IMR-90 (cell line): ENCODE data around the gene C16orf82. TPM values are rescaled to one million over a fixed set of nuclear protein-coding genes. Genes with fewer than 3 reads are reported as not detected.

ENCODE experiments used
- ATAC-seq: fragments of 200-7000 bp; cut with Tn5 transposase; 2 replicates; pipeline ENCODE4 v1.9.1; 2020; ENCODE audit warnings: low read depth, mild to moderate bottlenecking, moderate library complexity
- BruUV-seq: library from RNA; stranded (reverse); fragments of 400-500 nt; replicated peaks from 2 replicates; lab custom pipeline; 2021; lab: Mats Ljungman, UMichigan
- CTCF ChIA-PET: fragments of 300-600 bp; formaldehyde crosslinking; extraction: SDS; loops from one replicate; lab custom pipeline; 2021; ENCODE audit warnings: antibody characterized with exemption; lab: Yijun Ruan, JAX
- POLR2A ChIA-PET: fragments of 300-600 bp; sonication (Branson Sonifier 250); formaldehyde crosslinking; loops from one replicate; lab custom pipeline; 2022; ENCODE audit warnings: antibody characterized with exemption; ENCODE audit not compliant: unreplicated experiment; lab: Charles Lee
- DNase-seq: peaks from one replicate; pipeline ENCODE4 v3.0.0; 2013
- H2AFZ ChIP-seq: replicated peaks from 2 replicates; pipeline ENCODE3; 2013; ENCODE audit warnings: low read length, mild to moderate bottlenecking; ENCODE audit not compliant: poor library complexity
- H2AK5ac ChIP-seq: 2 replicates; pipeline ENCODE4 v1.6.1; 2013; ENCODE audit warnings: low read depth, low read length, inconsistent platforms
- H2AK9ac ChIP-seq: replicated peaks from 2 replicates; pipeline ENCODE3; 2013; ENCODE audit warnings: mild to moderate bottlenecking, low read depth, low read length, moderate library complexity; ENCODE audit not compliant: poor library complexity
- H2BK120ac ChIP-seq: 2 replicates; pipeline ENCODE4 v1.6.1; 2013; ENCODE audit warnings: low read depth, low read length, inconsistent platforms
- H2BK15ac ChIP-seq: 3 replicates; pipeline ENCODE4 v1.6.1; 2013; ENCODE audit warnings: low read depth, low read length, inconsistent platforms
- H2BK20ac ChIP-seq: 2 replicates; pipeline ENCODE4 v1.6.1; 2013; ENCODE audit warnings: low read depth, mild to moderate bottlenecking, inconsistent platforms, low read length, moderate library complexity
- H2BK5ac ChIP-seq: 2 replicates; pipeline ENCODE4 v1.6.1; 2013; ENCODE audit warnings: mild to moderate bottlenecking, low read depth, low read length, inconsistent platforms; ENCODE audit not compliant: poor library complexity, severe bottlenecking
- H3K14ac ChIP-seq: replicated peaks from 2 replicates; pipeline ENCODE4 v1.6.1; 2013; ENCODE audit warnings: low read depth, low read length, inconsistent platforms
- H3K18ac ChIP-seq: 2 replicates; pipeline ENCODE4 v1.6.1; 2013; ENCODE audit warnings: low read depth, low read length, control low read depth
- H3K23ac ChIP-seq: 2 replicates; pipeline ENCODE4 v1.6.1; 2013; ENCODE audit warnings: low read depth, low read length, inconsistent platforms
- H3K27ac ChIP-seq: 2 replicates; pipeline ENCODE4 v1.5.1; 2013; ENCODE audit warnings: mild to moderate bottlenecking, control low read depth, low read length; ENCODE audit not compliant: insufficient read depth
- H3K27me3 ChIP-seq: 2 replicates; pipeline ENCODE4 v1.6.1; 2013; ENCODE audit warnings: low read length; ENCODE audit not compliant: control insufficient read depth, insufficient read depth
- H3K36me3 ChIP-seq: 2 replicates; pipeline ENCODE4 v1.6.1; 2013; ENCODE audit warnings: low read length, mixed read lengths; ENCODE audit not compliant: control insufficient read depth, insufficient read depth
- H3K4ac ChIP-seq: 2 replicates; pipeline ENCODE4 v1.6.1; 2013; ENCODE audit warnings: low read depth, low read length, inconsistent platforms
- H3K4me1 ChIP-seq: 2 replicates; pipeline ENCODE4 v1.6.1; 2013; ENCODE audit warnings: low read length, mixed read lengths; ENCODE audit not compliant: control insufficient read depth, insufficient read depth
- H3K4me2 ChIP-seq: 2 replicates; pipeline ENCODE4 v1.6.1; 2013; ENCODE audit warnings: low read depth, mild to moderate bottlenecking, control low read depth, low read length, moderate library complexity
- H3K4me3 ChIP-seq: 2 replicates; pipeline ENCODE4 v1.5.1; 2013; ENCODE audit warnings: low read depth, mild to moderate bottlenecking, control low read depth, low read length, moderate library complexity; ENCODE audit not compliant: insufficient read depth
- H3K56ac ChIP-seq: 2 replicates; pipeline ENCODE4 v1.6.1; 2013; ENCODE audit warnings: low read length, inconsistent platforms; ENCODE audit not compliant: insufficient read depth; ENCODE audit errors: extremely low read depth
- H3K79me1 ChIP-seq, 2 experiments: 2 replicates each; pipeline ENCODE4 v1.6.1; 2013; ENCODE audit warnings: low read length in 2 of 2, inconsistent platforms in 1 of 2, low read depth in 1 of 2
- H3K9ac ChIP-seq: 2 replicates; pipeline ENCODE4 v1.6.1; 2013; ENCODE audit warnings: low read depth, low read length, control low read depth
- H3K9me1 ChIP-seq: 2 replicates; pipeline ENCODE4 v1.6.1; 2013; ENCODE audit warnings: low read length, inconsistent platforms; ENCODE audit not compliant: insufficient read depth
- H3K9me3 ChIP-seq: 2 replicates; pipeline ENCODE4 v1.6.1; 2013; ENCODE audit warnings: low read length; ENCODE audit not compliant: control insufficient read depth, insufficient read depth
- H4K20me1 ChIP-seq: 2 replicates; pipeline ENCODE4 v1.6.1; 2013; ENCODE audit warnings: low read length, inconsistent platforms; ENCODE audit not compliant: insufficient read depth
- H4K5ac ChIP-seq: 2 replicates; pipeline ENCODE4 v1.6.1; 2013; ENCODE audit warnings: mild to moderate bottlenecking, low read depth, low read length, control low read depth
- H4K8ac ChIP-seq, 2 experiments: 2 replicates each; pipeline ENCODE4 v1.6.1; 2013; ENCODE audit warnings: low read depth in 2 of 2, low read length in 2 of 2, control low read depth in 1 of 2, inconsistent platforms in 1 of 2
- H4K91ac ChIP-seq: 2 replicates; pipeline ENCODE4 v1.6.1; 2013; ENCODE audit warnings: low read depth, low read length, inconsistent platforms; ENCODE audit not compliant: insufficient read depth
- BHLHE40 ChIP-seq: fragments of 150-350 bp; IDR thresholded peaks from 2 replicates; pipeline ENCODE4 v1.6.1; 2016; ENCODE audit warnings: mild to moderate bottlenecking, low read depth, low read length
- CEBPB ChIP-seq: IDR thresholded peaks from 2 replicates; pipeline ENCODE4 v1.6.1; 2012; ENCODE audit warnings: low read depth, low read length, improper control_type of control experiment
- CHD1 ChIP-seq: IDR thresholded peaks from 2 replicates; pipeline ENCODE4 v1.6.1; 2012; ENCODE audit warnings: low read depth, low read length, improper control_type of control experiment
- FOS ChIP-seq: fragments of 150-350 bp; IDR thresholded peaks from 2 replicates; pipeline ENCODE4 v1.6.1; 2016; ENCODE audit warnings: low read depth, low read length
- MAFK ChIP-seq: IDR thresholded peaks from 2 replicates; pipeline ENCODE4 v1.6.1; 2012; ENCODE audit warnings: low read depth, low read length, improper control_type of control experiment
- MAZ ChIP-seq: IDR thresholded peaks from 2 replicates; pipeline ENCODE4 v1.6.1; 2012; ENCODE audit warnings: low read depth, mild to moderate bottlenecking, low read length, improper control_type of control experiment, moderate library complexity, borderline replicate concordance
- MXI1 ChIP-seq: IDR thresholded peaks from 2 replicates; pipeline ENCODE4 v1.6.1; 2012; ENCODE audit warnings: low read depth, mild to moderate bottlenecking, low read length, moderate library complexity, borderline replicate concordance
- NFE2L2 ChIP-seq: fragments of 150-350 bp; IDR thresholded peaks from 2 replicates; pipeline ENCODE4 v1.6.1; 2016; ENCODE audit warnings: low read depth, mild to moderate bottlenecking, low read length
- POLR2A ChIP-seq: IDR thresholded peaks from 2 replicates; pipeline ENCODE4 v1.6.1; 2012; ENCODE audit warnings: mild to moderate bottlenecking, low read depth, low read length
- RAD21 ChIP-seq: IDR thresholded peaks from 2 replicates; pipeline ENCODE4 v1.6.1; 2012; ENCODE audit warnings: low read length, improper control_type of control experiment
- RCOR1 ChIP-seq: IDR thresholded peaks from 2 replicates; pipeline ENCODE4 v1.6.1; 2012; ENCODE audit warnings: mild to moderate bottlenecking, low read length, improper control_type of control experiment; ENCODE audit not compliant: insufficient replicate concordance
- RFX5 ChIP-seq: IDR thresholded peaks from 2 replicates; pipeline ENCODE4 v1.8.0; 2012; ENCODE audit warnings: low read depth, mild to moderate bottlenecking, low read length, moderate library complexity
- SMC3 ChIP-seq: fragments of 150-350 bp; IDR thresholded peaks from 2 replicates; pipeline ENCODE4 v1.6.1; 2016; ENCODE audit warnings: low read depth, mild to moderate bottlenecking, antibody characterized with exemption, low read length, moderate library complexity
- WGBS, 2 experiments: methylation state at CpG; one replicate each; pipeline versions ENCODE4 v1.1.5 to v1.1.7; 2013; ENCODE audit warnings: missing lambda C conversion rate in 2 of 2; ENCODE audit not compliant: insufficient read length in 1 of 2; ENCODE audit errors: extremely low coverage in 2 of 2; 5-methylcytosine and 5-hydroxymethylcytosine counted together
- dilution Hi-C: fragments of 300-500 bp; cut with HindIII; formaldehyde crosslinking; loops from one replicate; pipeline ENCODE4 v1.14.3; 2018; ENCODE audit warnings: low sequenced_read_pairs; ENCODE audit not compliant: unreplicated experiment
- in situ Hi-C: fragments of 300-500 bp; cut with MboI; formaldehyde crosslinking; loops from 3 replicates; pipeline ENCODE4 v1.14.3; 2019; ENCODE audit warnings: low sequenced_read_pairs, inconsistent platforms, mixed read lengths
- intact Hi-C: fragments of 100-400 bp; cut with micrococcal nuclease; formaldehyde crosslinking; loops from 2 replicates; pipeline ENCODE4 v1.10.0; 2022
- polyA plus RNA-seq, 3 experiments: library from polyadenylated mRNA; depleted of rRNA; stranded (reverse); fragments of >200 nt; gene quantifications; 2 replicates each; pipeline ENCODE4 v1.2.3, GENCODE V29; 2012; ENCODE audit warnings: low replicate concordance in 1 of 3
- total RNA-seq: library from RNA; depleted of rRNA; stranded (reverse); fragments of >200 nt; gene quantifications from 2 replicates; pipeline ENCODE4 v1.2.3, GENCODE V29; 2012
- TF ChIP-seq, protein P1 (sequence below): fragments of 150-350 bp; IDR thresholded peaks from 2 replicates; pipeline ENCODE4 v1.6.1; 2016; ENCODE audit warnings: low read depth, mild to moderate bottlenecking, low read length, moderate library complexity, borderline replicate concordance
- TF ChIP-seq, protein P2 (sequence below): conservative IDR thresholded peaks from 2 replicates; pipeline ENCODE4 v1.5.1; 2012; ENCODE audit warnings: mild to moderate bottlenecking, low read depth, low read length, improper control_type of control experiment
- TF ChIP-seq, protein P3 (sequence below): fragments of 150-350 bp; IDR thresholded peaks from 2 replicates; pipeline ENCODE4 v1.6.1; 2017; ENCODE audit warnings: mild to moderate bottlenecking, antibody characterized with exemption, low read length, low read depth

Gene C16orf82
- total and polyA plus RNA-seq, 2 of the 4 experiments (the other 2 are of a cell fraction), result not detected

DNA sequence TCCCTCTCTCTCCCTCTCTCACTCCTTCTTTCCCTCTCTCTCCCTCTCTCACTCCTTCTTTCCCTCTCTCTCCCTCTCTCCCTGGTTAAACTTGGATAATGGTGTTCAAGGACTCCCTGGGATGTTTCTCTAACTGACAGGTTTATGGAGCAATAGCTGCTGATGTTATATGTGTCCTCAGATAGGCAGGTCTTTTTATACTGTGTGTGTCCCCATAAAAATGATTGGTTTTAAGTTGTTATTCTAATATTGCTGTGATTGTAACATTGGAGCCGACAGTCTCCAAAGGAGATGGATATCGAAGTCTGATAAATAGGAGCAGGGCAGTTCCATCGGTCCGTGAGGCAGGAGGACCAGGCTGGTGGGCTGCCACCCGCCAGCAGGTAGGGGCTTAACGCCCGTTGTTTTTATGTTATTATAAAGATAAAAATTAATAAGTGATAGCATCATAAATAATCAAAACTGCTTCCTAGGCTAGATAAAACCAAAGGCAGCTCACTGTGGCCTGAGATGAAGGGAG lies 38.1 kb upstream of the C16orf82 start:
- Histone ChIP-seq H2AK5ac (no peak overlapping the region), H2BK20ac (no peak overlapping the region), H3K4me1 (no peaks in the 10 kb centered on the region), H3K18ac (no peak overlapping the region), H2AK9ac (no peak overlapping the region), H3K4ac (no peak overlapping the region), H2BK5ac (no peak overlapping the region), H3K9me3 (no peaks in the 10 kb centered on the region), H3K14ac (no peak overlapping the region), H2AFZ (no peak overlapping the region), H2BK120ac (no peak overlapping the region), H3K27me3 (peaks cover 3% of the 10 kb centered on the region; the same call in 1 of the 2 replicates), H3K56ac (no peak overlapping the region), H4K8ac (no peak overlapping the region), H3K9ac (no peak overlapping the region), H3K4me2 (no peak overlapping the region), H4K5ac (no peak overlapping the region), H4K91ac (no peak overlapping the region), H3K4me3 (no peak overlapping the region), H2BK15ac (no peak overlapping the region), H3K23ac (no peak overlapping the region), H3K36me3 (no peaks in the 10 kb centered on the region), H3K9me1 (no peaks in the 10 kb centered on the region), H3K27ac (no peak overlapping the region), H3K79me1 (no peaks in the 10 kb centered on the region), H4K20me1 (no peaks in the 10 kb centered on the region)
- TF ChIP-seq, protein P1, sequence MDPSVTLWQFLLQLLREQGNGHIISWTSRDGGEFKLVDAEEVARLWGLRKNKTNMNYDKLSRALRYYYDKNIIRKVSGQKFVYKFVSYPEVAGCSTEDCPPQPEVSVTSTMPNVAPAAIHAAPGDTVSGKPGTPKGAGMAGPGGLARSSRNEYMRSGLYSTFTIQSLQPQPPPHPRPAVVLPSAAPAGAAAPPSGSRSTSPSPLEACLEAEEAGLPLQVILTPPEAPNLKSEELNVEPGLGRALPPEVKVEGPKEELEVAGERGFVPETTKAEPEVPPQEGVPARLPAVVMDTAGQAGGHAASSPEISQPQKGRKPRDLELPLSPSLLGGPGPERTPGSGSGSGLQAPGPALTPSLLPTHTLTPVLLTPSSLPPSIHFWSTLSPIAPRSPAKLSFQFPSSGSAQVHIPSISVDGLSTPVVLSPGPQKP, result no peak
- TF ChIP-seq FOS (no peak), CEBPB (no peak), RAD21 (no peak), SMC3 (no peak), RFX5 (no peak), MAZ (no peak), MAFK (no peak), CHD1 (no peak), BHLHE40 (no peak), MXI1 (no peak), RCOR1 (no peak), POLR2A (no peak), NFE2L2 (no peak)
- TF ChIP-seq, protein P2, sequence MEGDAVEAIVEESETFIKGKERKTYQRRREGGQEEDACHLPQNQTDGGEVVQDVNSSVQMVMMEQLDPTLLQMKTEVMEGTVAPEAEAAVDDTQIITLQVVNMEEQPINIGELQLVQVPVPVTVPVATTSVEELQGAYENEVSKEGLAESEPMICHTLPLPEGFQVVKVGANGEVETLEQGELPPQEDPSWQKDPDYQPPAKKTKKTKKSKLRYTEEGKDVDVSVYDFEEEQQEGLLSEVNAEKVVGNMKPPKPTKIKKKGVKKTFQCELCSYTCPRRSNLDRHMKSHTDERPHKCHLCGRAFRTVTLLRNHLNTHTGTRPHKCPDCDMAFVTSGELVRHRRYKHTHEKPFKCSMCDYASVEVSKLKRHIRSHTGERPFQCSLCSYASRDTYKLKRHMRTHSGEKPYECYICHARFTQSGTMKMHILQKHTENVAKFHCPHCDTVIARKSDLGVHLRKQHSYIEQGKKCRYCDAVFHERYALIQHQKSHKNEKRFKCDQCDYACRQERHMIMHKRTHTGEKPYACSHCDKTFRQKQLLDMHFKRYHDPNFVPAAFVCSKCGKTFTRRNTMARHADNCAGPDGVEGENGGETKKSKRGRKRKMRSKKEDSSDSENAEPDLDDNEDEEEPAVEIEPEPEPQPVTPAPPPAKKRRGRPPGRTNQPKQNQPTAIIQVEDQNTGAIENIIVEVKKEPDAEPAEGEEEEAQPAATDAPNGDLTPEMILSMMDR, result no peak
- TF ChIP-seq, protein P3, sequence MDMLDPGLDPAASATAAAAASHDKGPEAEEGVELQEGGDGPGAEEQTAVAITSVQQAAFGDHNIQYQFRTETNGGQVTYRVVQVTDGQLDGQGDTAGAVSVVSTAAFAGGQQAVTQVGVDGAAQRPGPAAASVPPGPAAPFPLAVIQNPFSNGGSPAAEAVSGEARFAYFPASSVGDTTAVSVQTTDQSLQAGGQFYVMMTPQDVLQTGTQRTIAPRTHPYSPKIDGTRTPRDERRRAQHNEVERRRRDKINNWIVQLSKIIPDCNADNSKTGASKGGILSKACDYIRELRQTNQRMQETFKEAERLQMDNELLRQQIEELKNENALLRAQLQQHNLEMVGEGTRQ, result no peak
- no peak for ATAC-seq
- BruUV-seq, result no TSS peak
- in situ Hi-C loops (no loop called here), dilution Hi-C loops (no loop called here), intact Hi-C loops (no loop called here)
- DNase-seq, result no peak
- WGBS, 2 experiments, result no CpG with 5 or more reads among the region's 7 CpGs
- POLR2A ChIA-PET, result no interaction called here
- CTCF ChIA-PET, result no interaction called here
